Measurements from ENCODE around the gene EHF.
"Not testable (repeated sequence)": the region's sequence is repeated elsewhere in the genome, so short reads cannot be mapped to it uniquely, and the experiment has no call there.

The EHF gene

GRCh38 chr11:34680206-34680605, 59.3 kb downstream of the EHF start:
- Histone ChIP-seq H3K4me3 (ENCODE audit: low read length) (no peak overlapping the region), H3K36me3 (ENCODE audit: insufficient read depth, low read length) (no peaks in the 10 kb centered on the region), H3K4me1 (ENCODE audit: insufficient read depth, low read length) (no peaks in the 10 kb centered on the region), H3K9me3 (ENCODE audit: low read length) (no peaks in the 10 kb centered on the region), H3K27me3 (ENCODE audit: insufficient read depth, low read length) (no peaks in the 10 kb centered on the region), H2AFZ (ENCODE audit: low read depth, low read length) (no peak overlapping the region)

DNA sequence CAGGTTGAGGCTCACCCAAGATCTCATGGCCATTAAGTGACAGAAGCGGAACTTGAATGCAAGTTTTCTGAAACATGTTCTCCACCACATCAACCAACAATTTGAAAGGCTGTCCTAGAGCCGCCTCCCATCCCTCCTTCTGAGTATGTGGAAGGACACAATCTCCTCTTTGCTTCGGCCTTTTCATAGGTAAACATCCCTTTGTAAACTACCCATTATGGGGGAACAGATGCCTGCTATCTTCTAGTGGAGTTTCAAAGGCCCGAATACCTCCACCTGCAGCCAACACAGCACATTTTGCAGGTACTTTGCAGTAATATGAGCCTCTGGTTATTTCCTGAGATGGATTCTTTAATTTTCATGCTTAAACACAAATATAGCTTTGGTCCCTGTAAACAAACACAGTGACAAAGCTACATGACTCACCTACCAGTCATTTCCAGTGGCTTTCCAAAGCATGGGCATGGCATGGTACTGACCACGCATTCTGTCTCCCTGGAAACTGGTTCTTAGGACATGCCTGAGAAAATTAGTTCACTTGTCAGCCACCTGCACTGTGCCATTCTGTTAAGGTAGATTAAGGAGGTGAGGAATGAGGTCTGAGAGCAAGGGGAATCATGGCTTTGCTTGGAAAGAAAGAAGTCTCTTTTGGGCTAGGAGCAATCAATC, 60.2 kb downstream of the EHF start:
- Histone ChIP-seq H3K9me3 (ENCODE audit: low read length) (no peaks in the 10 kb centered on the region), H2AFZ (ENCODE audit: low read depth, low read length) (no peak overlapping the region), H3K27me3 (ENCODE audit: insufficient read depth, low read length) (no peaks in the 10 kb centered on the region), H3K36me3 (ENCODE audit: insufficient read depth, low read length) (no peaks in the 10 kb centered on the region), H3K4me1 (ENCODE audit: insufficient read depth, low read length) (no peaks in the 10 kb centered on the region), H3K4me3 (ENCODE audit: low read length) (no peak overlapping the region)

GRCh38 chr11:34682825-34683224, 61.9 kb downstream of the EHF start:
- no peaks in the 10 kb centered on the region for H3K36me3 ChIP-seq (ENCODE audit: insufficient read depth, low read length)
- no peak overlapping the region for H3K4me3 ChIP-seq (ENCODE audit: low read length)
- H3K4me1 ChIP-seq (ENCODE audit: insufficient read depth, low read length) = no peaks in the 10 kb centered on the region
- H3K27me3 ChIP-seq (ENCODE audit: insufficient read depth, low read length) = no peaks in the 10 kb centered on the region
- no peaks in the 10 kb centered on the region for H3K9me3 ChIP-seq (ENCODE audit: low read length)
- H2AFZ ChIP-seq (ENCODE audit: low read depth, low read length) = no peak overlapping the region

GRCh38 chr11:34683396-34683795, 62.5 kb downstream of the EHF start:
- Histone ChIP-seq H3K4me1 (ENCODE audit: insufficient read depth, low read length) (no peaks in the 10 kb centered on the region), H3K27me3 (ENCODE audit: insufficient read depth, low read length) (no peaks in the 10 kb centered on the region), H3K9me3 (ENCODE audit: low read length) (no peaks in the 10 kb centered on the region), H3K4me3 (ENCODE audit: low read length) (no peak overlapping the region), H3K36me3 (ENCODE audit: insufficient read depth, low read length) (no peaks in the 10 kb centered on the region), H2AFZ (ENCODE audit: low read depth, low read length) (no peak overlapping the region)

GRCh38 chr11:34685864-34686263, 65.0 kb downstream of the EHF start:
- no peak overlapping the region for H2AFZ ChIP-seq (ENCODE audit: low read depth, low read length)
- no peaks in the 10 kb centered on the region for H3K9me3 ChIP-seq (ENCODE audit: low read length)
- H3K36me3 ChIP-seq (ENCODE audit: insufficient read depth, low read length) = no peaks in the 10 kb centered on the region
- no peak overlapping the region for H3K4me3 ChIP-seq (ENCODE audit: low read length)
- H3K4me1 ChIP-seq (ENCODE audit: insufficient read depth, low read length) = no peaks in the 10 kb centered on the region
- H3K27me3 ChIP-seq (ENCODE audit: insufficient read depth, low read length) = no peaks in the 10 kb centered on the region

DNA sequence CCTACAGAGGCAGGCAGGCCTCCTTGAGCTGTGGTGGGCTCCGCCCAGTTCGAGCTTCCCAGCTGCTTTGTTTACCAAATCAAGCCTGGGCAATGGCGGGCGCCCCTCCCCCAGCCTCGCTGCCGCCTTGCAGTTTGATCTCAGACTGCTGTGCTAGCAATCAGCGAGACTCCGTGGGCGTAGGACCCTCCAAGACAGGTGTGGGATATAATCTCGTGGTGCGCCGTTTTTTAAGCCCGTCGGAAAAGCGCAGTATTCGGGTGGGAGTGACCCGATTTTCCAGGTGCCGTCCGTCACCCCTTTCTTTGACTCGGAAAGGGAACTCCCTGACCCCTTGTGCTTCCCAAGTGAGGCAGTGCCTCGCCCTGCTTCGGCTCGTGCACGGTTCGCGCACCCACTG, 71.4 kb downstream of the EHF start:
- not testable (repeated sequence) for H3K4me1 ChIP-seq (ENCODE audit: insufficient read depth, low read length); H3K27me3 ChIP-seq (ENCODE audit: insufficient read depth, low read length); H3K36me3 ChIP-seq (ENCODE audit: insufficient read depth, low read length); H3K9me3 ChIP-seq (ENCODE audit: low read length)
- peak overlapping the region; percentile 75 for H3K4me3 ChIP-seq (ENCODE audit: low read length)
- H2AFZ ChIP-seq (ENCODE audit: low read depth, low read length) = peak overlapping the region; percentile 61

DNA sequence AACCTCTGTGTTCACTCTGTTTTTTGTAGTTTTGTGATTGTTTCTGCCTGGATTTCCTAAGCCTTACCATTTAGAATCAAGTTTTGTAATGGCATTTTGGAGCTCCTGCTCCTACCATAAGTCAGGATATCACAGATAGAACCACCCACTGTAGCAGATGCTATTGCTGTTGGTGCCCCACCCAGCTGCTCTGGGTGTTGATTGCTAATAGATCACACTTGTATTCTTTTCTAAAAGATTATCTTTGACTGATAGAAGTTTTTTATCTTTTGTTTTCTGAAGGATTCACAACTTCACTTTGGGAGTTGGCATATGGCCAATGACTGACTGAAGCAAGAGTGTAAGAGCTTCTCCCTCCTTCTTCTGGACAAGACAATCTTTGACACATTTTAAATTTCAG, 76.0 kb downstream of the EHF start:
- H3K36me3 ChIP-seq (ENCODE audit: insufficient read depth, low read length) = peaks cover 6% of the 10 kb centered on the region
- H3K9me3 ChIP-seq (ENCODE audit: low read length) = peaks cover 13% of the 10 kb centered on the region
- no peak overlapping the region for H2AFZ ChIP-seq (ENCODE audit: low read depth, low read length)
- H3K4me3 ChIP-seq (ENCODE audit: low read length) = no peak overlapping the region
- no peaks in the 10 kb centered on the region for H3K4me1 ChIP-seq (ENCODE audit: insufficient read depth, low read length)
- H3K27me3 ChIP-seq (ENCODE audit: insufficient read depth, low read length) = no peaks in the 10 kb centered on the region

DNA sequence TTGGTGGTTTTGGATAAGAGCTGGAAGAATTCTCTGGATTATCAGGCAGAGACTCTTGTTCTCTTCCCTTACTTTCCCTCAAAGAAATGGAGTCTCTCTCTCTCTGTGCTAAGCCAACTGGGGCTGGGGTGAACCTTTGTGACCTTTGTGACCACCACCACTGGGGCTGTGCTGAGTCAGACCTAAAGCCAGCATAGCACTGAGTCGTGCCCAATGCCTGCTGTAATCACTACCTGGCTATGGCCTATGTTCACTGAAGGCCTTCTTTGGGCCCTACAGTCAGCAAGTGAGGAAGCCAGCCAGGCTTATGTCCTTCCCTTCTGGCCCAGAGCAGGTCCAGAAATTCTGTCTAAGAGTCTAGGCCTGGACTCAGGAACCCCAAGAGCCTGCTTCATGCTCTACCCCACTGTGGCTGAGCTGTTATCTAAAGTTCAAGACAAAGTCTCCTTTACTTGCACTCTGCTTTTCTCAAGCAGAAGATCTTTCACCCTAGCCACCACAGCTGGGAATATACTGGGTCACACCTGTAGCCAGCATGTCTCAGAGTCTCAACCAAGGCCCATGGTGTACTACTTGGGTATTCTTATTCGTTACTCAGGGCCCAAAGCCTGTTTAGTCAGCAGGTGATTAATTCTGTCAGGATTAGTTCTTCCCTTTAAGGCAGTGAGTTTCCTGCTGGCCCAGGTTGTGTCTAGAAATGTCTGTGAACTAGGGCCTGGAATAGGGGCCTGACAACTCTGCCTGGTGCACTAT, 86.0 kb downstream of the EHF start:
- Histone ChIP-seq H2AFZ (ENCODE audit: low read depth, low read length) (no peak overlapping the region), H3K27me3 (ENCODE audit: insufficient read depth, low read length) (no peaks in the 10 kb centered on the region), H3K9me3 (ENCODE audit: low read length) (peaks cover 17% of the 10 kb centered on the region), H3K36me3 (ENCODE audit: insufficient read depth, low read length) (peaks cover 14% of the 10 kb centered on the region), H3K4me3 (ENCODE audit: low read length) (no peak overlapping the region), H3K4me1 (ENCODE audit: insufficient read depth, low read length) (no peaks in the 10 kb centered on the region)

DNA sequence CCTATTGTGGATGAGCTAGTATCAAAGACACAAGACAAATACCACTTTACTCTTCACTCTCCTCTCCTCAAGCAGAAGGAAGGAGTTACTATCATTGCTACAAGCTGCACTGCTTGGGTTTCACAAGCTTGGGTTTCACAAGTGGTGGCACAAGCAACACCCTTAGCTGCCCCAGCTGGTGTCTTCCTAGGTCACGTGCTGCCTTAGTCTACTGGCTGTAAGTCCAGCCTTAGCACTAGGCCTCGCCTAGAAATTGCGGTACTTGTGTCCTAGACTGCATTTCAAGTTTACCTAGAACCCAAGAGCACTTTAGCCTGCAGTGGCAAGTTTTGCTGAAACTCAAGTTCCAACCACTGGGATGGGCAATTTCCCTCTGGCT, 86.6 kb downstream of the EHF start:
- H2AFZ ChIP-seq (ENCODE audit: low read depth, low read length) = no peak overlapping the region
- peaks cover 8% of the 10 kb centered on the region for H3K36me3 ChIP-seq (ENCODE audit: insufficient read depth, low read length)
- H3K4me1 ChIP-seq (ENCODE audit: insufficient read depth, low read length) = no peaks in the 10 kb centered on the region
- H3K9me3 ChIP-seq (ENCODE audit: low read length) = peaks cover 14% of the 10 kb centered on the region
- no peaks in the 10 kb centered on the region for H3K27me3 ChIP-seq (ENCODE audit: insufficient read depth, low read length)
- H3K4me3 ChIP-seq (ENCODE audit: low read length) = no peak overlapping the region
